GM20431 (cell line): Measurements from ENCODE around the gene ZBTB34.

Experiments used
- in situ Hi-C: fragments of 300-500 bp; cut with MseI, MboI; formaldehyde crosslinking; loops from one replicate; pipeline ENCODE4 v1.15.0; 2020; ENCODE audit warnings: low sequenced_read_pairs; ENCODE audit not compliant: unreplicated experiment

ZBTB34 gene

GRCh38 chr9:126915281-126915816 lies 54.9 kb downstream of the ZBTB34 start:
- in situ Hi-C loops = no loop called here

DNA sequence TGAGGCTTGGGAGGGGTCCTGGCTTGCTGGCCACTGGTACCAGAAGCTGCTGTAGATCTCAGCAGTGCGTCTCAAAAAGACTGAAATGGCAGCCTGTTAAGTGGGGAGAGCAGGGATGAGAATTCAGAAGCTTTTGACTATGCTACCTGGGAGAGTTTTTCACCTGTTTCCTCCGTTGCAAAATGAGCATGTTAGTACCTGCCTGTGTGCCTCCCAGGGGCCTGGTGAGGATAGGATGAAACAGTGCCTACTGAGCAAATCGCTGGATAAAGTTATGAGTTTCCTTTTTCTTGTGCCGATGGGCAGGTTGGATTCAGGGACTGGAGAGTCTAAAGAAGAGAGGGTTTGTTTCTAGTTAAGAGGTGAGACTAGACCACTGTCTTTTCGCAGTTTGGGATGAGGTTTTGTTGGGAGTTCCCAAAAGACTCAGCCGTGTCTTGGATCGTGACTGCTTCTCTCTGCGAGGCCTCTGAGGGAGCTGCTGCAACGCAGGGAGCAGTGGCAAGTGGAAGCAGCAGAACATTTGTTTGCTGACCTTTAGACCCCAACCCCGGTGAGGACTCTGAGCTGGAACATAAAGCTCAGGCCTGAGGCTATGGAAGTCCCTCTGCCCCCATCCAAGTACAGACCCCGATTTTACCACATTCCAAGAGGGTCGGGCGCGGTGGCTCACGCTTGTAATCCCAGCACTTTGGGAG lies 55.6 kb downstream of the ZBTB34 start:
- in situ Hi-C loops = no loop called here

DNA sequence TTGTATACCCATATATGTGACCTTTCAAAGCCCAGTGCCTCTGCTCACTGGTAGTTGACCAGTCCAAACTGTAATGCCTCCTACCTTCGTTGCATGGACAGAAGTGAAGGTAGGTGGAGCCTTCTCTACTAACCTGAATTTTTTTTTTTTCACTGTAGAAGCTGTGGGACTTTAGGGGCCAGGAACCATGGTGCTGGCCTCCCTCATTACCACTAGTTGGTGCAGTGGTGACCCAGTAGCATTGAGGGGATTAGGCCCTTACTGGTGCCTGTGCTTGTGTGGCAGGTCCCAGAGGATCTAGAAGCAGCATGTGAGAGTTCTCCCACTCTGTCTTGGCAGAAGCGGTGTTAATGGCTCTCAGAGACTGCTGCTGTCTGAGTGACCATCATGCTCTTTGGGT lies 56.5 kb downstream of the ZBTB34 start:
- in situ Hi-C loops = no loop called here

- in situ Hi-C loops = no loop called here
Observed at GRCh38 chr9:126919193-126919592, 58.8 kb downstream of the ZBTB34 start.

- in situ Hi-C loops = no loop called here
Observed at GRCh38 chr9:126925876-126926275, 65.4 kb downstream of the ZBTB34 start.

GRCh38 chr9:126926364-126926763 lies 65.9 kb downstream of the ZBTB34 start:
- in situ Hi-C loops = no loop called here

- in situ Hi-C loops = no loop called here
Observed at GRCh38 chr9:126927419-126927818, 67.0 kb downstream of the ZBTB34 start.

GRCh38 chr9:126932871-126933321 lies 72.5 kb downstream of the ZBTB34 start:
- in situ Hi-C loops = no loop called here

GRCh38 chr9:126933334-126933980 lies 73.0 kb downstream of the ZBTB34 start:
- in situ Hi-C loops = no loop called here

DNA sequence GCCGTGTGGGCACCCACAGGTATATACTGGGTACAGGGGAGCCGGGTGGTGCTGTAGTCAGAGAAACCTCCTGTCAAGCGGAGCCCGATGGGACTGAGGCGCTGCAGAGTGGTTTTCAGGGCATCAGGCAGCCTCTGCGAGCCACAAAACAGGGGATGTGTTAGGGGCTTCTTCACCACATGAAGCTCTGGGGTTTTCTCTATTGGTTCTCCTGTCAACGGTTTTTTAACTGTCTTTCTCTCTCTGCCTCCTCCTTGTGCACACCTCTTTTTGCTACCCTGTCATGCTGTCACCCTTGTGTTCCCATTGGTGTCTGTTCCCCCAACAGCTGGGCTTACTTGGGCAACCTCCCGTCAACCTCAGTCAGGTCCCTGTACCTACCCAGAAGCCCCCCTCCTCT lies 74.0 kb downstream of the ZBTB34 start:
- in situ Hi-C loops = no loop called here
